ENCODE data around the gene MC3R.

GRCh38 chr20:56249956-56250355, 1.4 kb downstream of the MC3R start:
- TF ChIP-seq SUZ12 (IDR thresholded peaks at IDR 0.05; ENCODE audit: extremely low read depth, insufficient read depth, insufficient read length) = no peak
- no peak for TF ChIP-seq ZNF274 (IDR thresholded peaks at IDR 0.05; ENCODE audit: low read depth, low read length)
- TF ChIP-seq YY1 (IDR thresholded peaks at IDR 0.05; ENCODE audit: insufficient read depth, insufficient read length) = no peak

All from NT2/D1 (cell line).